Hepatocyte (in vitro differentiated cells): ENCODE measurements around the gene SLC18A2.

Experiments used
- EZH2 ChIP-seq: fragments of 200-600 bp; sonication (generic); IDR thresholded peaks from 2 replicates; pipeline ENCODE4 v1.6.1; 2016; ENCODE audit warnings: antibody characterized with exemption, mild to moderate bottlenecking, borderline replicate concordance
- EZH2phosphoT487 ChIP-seq: fragments of 200-600 bp; sonication (generic); IDR thresholded peaks from one replicate; pipeline ENCODE4 v1.6.1; 2018; ENCODE audit warnings: antibody characterized with exemption, mild to moderate bottlenecking, low read depth, moderate library complexity; ENCODE audit not compliant: unreplicated experiment, severe bottlenecking
- TF ChIP-seq, protein P1 (sequence below): fragments of 200-600 bp; sonication (generic); IDR thresholded peaks from 2 replicates; pipeline ENCODE4 v1.5.1; 2016; ENCODE audit warnings: antibody characterized with exemption, mild to moderate bottlenecking; ENCODE audit not compliant: poor library complexity

DNA sequence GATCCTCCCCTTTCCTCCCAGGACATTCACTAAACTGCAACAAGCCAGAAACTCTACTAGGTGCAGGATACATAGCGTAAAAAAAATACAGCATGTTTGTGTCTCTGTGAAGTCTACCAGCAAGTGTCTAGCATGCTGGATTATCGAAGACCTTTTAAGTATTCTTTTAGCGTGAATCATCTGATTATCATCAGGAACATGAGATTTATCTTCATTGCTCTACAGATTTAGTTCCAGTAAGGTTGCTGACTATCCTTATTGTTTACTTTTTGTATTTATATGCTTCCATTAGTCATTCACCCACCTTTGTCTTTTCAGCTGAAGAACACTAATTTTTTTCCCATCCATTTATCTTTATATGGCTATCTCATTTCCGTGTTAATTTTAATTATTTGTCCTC lies 71.5 kb downstream of the SLC18A2 start:
- TF ChIP-seq EZH2phosphoT487 = no peak
- TF ChIP-seq, protein P1, sequence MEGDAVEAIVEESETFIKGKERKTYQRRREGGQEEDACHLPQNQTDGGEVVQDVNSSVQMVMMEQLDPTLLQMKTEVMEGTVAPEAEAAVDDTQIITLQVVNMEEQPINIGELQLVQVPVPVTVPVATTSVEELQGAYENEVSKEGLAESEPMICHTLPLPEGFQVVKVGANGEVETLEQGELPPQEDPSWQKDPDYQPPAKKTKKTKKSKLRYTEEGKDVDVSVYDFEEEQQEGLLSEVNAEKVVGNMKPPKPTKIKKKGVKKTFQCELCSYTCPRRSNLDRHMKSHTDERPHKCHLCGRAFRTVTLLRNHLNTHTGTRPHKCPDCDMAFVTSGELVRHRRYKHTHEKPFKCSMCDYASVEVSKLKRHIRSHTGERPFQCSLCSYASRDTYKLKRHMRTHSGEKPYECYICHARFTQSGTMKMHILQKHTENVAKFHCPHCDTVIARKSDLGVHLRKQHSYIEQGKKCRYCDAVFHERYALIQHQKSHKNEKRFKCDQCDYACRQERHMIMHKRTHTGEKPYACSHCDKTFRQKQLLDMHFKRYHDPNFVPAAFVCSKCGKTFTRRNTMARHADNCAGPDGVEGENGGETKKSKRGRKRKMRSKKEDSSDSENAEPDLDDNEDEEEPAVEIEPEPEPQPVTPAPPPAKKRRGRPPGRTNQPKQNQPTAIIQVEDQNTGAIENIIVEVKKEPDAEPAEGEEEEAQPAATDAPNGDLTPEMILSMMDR = no peak
- no peak for TF ChIP-seq EZH2
